NCI-H2196 treated with DMSO at 0.1 percent for 48 hours (cell line): ENCODE results near the gene ACE.
A peak's percentile ranks its signal among the peaks of the same experiment; 100 is the strongest.

Experiments
- DNase-seq: peaks from one replicate; lab custom pipeline; 2025; ENCODE audit not compliant: unreplicated experiment; lab: John Stamatoyannopoulos, UW

ACE gene

DNA sequence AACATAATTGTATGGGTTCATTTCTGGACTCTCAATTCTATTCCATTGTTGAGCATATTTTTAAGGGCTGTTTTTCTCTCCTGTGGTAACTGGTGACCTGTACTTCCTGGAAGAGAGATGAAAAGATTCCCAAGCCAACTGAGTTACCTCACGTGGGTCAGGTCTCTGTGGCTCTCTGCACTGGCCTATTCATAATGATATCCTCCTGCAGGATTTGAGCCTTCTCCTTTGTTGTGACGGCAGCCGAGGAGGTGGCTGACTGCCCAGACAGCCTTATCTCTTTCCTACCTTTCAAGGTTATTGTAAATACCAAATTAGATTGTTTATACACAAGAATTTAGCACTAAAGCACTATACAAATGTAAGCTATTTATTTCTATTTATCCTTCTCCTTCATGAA is 2.7 kb upstream of the ACE start:
- peak; percentile 76 for DNase-seq

DNA sequence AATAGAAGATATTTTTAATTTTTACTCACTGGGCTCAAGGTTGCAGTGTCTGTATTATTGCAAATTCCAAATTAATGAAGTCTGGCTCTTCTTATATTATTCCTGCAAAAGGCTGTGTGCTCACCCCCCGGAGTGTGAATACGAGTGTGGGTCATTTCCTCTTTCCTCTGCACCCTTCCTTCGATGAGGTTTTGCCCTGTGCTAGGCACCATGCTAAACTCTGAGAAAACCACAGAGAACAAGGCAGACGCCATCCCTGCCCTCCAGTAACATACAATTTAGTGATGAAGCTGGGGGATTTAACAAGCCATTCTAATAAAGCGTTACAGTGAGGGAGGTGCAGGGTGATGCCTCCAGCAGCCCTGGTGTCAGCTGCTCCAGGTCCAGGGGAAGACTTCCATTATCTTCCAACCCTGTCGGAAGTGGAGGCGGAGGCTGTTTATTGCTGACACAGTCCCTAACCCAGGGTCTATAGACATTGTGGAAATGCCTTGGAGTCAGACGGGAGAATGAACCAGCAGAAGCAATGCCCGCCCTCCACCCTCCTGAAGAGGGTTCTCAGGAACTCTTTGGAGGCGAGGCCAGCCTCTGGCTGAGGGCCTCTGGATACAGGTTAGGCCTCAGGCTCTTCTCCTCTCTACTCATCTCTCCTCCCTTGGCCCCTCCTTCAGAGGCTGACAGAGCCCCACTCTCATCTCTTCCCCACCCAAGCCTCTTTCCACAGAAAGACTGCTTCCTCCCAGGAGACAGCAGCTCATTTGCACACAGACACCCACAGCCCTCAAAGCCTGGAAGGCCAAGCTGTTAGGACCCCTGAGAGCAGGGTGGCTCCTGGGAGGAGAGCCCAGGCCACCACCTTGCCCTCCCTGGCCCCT is 2.0 kb upstream of the ACE start:
- DNase-seq, result no peak

DNA sequence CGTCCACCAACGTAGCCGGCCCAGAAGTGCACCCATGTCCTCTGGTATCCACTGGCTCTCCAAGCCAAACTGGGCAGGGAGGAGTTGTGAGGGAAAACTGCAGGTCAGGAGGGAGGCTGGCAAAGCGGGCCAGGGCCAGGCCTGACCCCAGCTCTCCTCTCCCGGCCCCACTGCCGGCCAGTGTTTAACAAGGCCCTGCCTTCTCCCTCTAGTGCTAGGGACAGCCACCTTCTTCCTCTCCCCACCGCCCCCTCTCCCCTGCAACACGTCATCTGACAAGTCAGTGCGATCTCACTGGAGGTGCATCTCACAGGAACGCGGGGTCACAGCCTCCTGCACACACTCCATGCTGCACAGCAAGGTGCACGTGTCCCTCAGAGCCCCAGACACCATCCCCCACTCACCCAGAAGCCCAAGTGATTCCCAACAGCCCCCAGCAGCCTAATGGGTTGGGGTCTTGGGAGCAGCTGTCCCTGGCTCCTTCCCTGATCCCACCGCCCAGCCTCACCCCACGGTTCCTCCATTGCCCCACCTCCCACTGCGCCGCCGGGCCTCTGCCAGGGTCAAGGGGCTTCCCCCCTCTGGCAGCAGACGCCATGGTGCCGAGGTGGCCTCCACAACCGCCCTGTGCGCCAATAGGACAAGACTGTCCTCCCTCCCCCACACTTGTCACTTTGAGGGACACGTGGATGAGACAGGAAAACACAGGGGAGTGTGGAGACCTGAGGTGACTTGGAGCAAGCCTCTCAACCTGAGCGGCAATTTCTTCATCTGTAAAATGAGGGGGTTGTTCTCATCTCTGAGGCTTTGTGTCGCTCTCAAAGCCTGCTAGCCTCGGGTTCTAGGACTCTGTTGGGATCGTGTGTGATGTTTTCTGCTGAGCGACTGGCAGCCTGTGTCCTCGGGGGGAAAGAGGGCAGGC is 1.1 kb upstream of the ACE start:
- no peak for DNase-seq

- DNase-seq, result no peak
Observed at GRCh38 chr17:63476459-63476853, 405 bp upstream of the ACE start.

DNA sequence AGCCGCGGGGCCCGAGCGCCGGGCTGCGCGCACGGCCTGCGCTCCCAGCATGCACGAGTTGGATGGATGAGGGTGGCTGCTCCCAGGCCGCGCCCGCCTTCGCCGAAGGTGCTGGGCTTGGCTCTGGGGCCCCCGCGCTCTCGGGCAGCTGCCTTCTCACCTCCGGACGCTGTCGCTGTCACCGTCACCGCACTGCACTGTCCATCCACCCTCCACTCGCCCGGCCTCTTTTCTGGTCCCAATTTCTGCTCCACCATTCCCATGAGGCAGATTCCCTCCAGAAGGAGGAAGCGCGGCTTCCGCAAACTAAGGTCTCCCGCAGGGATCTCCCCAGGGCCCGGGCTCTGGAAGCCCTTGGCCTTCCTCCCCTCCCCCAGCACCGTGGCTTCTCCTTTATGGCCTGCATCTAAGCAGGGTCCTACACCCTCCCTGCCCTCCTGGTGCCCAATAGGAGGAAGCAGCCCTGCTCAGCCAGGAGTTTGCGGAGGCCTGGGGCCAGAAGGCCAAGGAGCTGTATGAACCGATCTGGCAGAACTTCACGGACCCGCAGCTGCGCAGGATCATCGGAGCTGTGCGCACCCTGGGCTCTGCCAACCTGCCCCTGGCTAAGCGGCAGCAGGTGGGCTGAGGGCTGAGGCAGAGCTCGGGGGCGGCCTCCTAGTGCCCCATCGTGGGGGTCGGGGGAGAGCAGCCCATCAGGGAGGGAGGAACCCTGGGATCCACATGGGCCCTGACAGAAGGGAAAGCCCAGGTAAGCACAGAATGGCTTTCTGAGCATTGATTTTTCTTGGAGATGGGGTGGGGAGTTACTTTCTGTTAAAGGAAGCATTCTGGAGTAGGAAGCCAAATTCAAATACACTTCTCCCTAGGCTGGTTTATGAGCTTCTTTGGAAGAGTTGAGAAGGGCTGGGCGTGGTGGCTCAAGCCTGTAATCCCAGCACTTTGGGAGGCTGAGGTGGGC is 899 bp downstream of the ACE start:
- DNase-seq, result no peak

DNA sequence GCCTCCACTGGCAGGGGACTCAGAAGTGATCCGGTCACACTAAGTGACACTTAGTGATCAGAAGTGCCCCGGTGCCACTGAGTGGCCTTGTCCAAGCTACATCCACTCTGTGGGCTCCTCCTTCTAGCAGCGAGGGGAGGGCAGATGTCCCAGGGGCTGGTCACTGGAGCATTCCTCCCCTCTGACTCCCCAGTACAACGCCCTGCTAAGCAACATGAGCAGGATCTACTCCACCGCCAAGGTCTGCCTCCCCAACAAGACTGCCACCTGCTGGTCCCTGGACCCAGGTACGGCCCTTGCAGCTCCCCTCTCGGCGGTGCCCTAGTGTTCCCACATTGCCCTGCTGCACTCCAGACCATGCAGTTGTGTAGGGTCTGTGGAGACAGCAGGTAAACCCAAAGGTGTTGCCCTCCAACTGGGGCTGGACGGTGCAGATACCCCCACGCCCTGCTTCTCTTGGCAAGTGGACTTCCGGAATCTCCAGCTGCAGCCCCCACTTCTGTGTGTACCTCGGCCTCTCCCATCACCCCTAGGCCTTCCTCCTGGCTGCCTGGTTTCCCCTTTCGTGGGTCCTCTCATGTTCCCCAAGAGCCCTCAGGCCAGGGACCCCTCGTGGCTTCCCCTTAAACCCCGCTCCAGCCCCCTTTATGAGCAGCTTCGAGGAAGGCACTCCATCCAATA is 2.1 kb downstream of the ACE start:
- peak; percentile 26 for DNase-seq

- no peak for DNase-seq
Observed at GRCh38 chr17:63479495-63480184, 2.8 kb downstream of the ACE start.

DNA sequence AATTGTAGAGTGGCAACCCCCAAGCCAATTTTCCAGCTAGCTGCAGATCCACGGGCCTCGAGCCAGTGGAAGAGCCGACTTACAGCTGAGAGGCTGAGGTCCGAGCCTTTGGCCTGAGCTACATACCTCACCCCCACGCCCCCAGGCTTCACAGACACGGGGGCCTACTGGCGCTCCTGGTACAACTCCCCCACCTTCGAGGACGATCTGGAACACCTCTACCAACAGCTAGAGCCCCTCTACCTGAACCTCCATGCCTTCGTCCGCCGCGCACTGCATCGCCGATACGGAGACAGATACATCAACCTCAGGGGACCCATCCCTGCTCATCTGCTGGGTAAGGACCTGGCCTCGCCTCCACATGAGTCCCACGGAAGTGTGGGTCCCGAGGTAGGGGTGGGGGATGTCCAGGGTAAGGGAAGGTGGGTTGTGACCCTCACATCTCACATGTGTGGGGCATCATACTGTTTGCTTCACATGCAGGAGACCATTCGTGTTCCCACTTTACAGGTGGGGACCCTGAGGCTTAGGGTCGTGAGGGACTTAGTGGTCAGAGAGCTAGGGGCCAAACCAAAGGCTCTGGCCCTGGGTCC is 3.4 kb downstream of the ACE start:
- DNase-seq, result no peak

- DNase-seq, result peak; percentile 52
Observed at GRCh38 chr17:63480826-63481487, 4.1 kb downstream of the ACE start.

- no peak for DNase-seq
Observed at GRCh38 chr17:63481488-63481870, 4.6 kb downstream of the ACE start.

DNA sequence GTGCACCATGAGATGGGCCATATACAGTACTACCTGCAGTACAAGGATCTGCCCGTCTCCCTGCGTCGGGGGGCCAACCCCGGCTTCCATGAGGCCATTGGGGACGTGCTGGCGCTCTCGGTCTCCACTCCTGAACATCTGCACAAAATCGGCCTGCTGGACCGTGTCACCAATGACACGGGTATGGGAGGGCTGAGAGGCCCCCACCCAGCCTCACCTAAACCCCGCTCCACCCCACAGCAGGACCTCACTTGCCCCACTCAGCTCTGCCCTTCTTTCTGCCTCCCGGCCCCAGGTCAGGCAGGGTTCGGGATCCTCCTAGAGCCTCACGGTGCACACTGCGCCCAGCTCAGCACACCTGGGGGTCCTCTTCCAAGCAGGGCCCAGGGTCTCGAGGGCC is 5.6 kb downstream of the ACE start:
- DNase-seq, result no peak

DNA sequence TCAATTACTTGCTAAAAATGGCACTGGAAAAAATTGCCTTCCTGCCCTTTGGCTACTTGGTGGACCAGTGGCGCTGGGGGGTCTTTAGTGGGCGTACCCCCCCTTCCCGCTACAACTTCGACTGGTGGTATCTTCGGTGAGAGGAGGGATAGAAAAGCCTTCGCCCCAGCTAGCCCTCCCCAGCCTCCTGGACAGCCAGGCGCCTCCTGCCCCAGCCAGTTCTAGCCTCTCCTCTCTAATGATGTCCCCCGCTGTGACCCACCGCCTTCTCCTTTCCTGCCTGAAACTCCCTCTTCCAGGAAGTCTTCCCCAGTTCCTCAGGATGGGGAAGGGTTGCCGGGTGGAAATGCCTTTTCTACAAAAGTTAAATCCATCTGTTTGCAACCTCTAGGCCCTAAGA is 6.2 kb downstream of the ACE start:
- no peak for DNase-seq

GRCh38 chr17:63483655-63484575 is 7.1 kb downstream of the ACE start:
- no peak for DNase-seq

- no peak for DNase-seq
Observed at GRCh38 chr17:63486317-63487013, 9.6 kb downstream of the ACE start.

- DNase-seq, result no peak
Observed at GRCh38 chr17:63487014-63487339, 10.1 kb downstream of the ACE start.

DNA sequence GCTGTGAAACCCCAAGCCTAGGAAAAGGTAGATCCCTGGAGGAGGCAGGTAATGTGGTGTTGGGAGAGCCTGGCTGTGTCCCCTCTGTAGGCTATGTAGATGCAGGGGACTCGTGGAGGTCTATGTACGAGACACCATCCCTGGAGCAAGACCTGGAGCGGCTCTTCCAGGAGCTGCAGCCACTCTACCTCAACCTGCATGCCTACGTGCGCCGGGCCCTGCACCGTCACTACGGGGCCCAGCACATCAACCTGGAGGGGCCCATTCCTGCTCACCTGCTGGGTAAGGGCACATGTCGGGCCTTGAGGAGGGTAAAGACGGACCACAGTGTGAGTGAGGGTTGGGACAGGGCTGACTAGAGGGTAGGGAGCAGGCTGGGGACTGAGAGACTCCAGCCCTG is 12.0 kb downstream of the ACE start:
- no peak for DNase-seq

- no peak for DNase-seq
Observed at GRCh38 chr17:63489291-63489690, 12.4 kb downstream of the ACE start.
